ENCODE results near the gene DHX29.

DHX29 gene

GRCh38 chr5:55219770-55220169 lies 87.7 kb downstream of the DHX29 start:
- no peak overlapping the region for H3K4me3 ChIP-seq (ENCODE audit: low read depth, low read length)
- DNase-seq (ENCODE audit: low read depth), result no peak

DNA sequence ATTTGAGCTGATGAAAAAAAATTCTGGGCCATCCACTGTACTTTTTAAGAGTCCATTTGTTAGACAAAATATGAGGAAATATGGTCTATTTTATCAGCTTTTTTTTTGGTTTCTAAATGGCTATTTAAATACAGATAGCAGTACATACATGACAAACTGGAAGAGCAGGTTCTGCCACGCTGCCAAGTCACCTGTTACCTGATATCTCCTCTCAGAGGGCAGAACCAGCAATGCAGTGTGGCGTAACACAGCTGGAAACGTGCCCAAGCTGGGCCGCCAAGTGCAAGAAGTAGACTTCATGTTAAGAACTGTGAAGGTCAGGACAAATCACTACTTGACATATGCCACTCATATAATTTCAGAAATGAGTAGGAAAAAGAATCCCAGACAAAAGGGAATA lies 88.5 kb downstream of the DHX29 start:
- no peak for DNase-seq (ENCODE audit: low read depth)
- H3K4me3 ChIP-seq (ENCODE audit: low read depth, low read length), result no peak overlapping the region

DNA sequence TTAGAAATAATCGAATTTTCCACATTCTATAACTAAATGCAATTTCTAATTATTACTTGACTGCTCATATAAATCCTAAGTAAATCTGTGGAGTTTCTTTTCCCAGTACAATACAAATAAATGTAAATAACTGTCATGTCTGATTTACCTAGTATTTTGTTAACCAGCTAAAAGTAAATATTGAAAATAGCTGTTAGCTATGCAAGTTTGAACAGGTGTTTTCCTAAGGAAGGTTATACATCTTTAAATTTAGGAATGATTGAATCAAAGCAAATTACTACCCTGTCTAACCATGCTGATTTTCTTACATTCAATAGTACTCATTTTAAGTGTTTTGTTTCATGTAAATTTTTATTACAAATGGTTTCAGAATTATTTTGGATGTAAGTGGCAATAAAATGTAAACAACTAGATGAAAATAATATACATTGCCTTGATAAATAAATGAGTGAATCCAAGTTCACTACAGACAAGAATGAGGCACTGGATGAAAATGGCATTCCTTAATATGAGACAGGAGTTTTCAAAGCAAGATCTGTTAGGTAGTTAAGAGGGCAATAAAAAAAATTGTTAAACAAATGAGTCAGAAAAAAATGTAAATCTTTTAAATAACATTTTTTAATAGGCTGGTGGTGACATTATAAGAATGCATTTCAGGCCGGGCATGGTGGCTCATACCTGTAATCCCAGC lies 96.2 kb downstream of the DHX29 start:
- no peak for DNase-seq (ENCODE audit: low read depth)
- no peak overlapping the region for H3K4me3 ChIP-seq (ENCODE audit: low read depth, low read length)
